GM12872 (cell line): ENCODE measurements around the gene FKBP5.

Experiments
- TF ChIP-seq, protein P1 (sequence below): IDR thresholded peaks from 3 replicates; pipeline ENCODE4 v1.5.1; 2011; ENCODE audit warnings: low read depth, mild to moderate bottlenecking, low read length, moderate library complexity; ENCODE audit not compliant: insufficient read depth

The FKBP5 gene

GRCh38 chr6:35727231-35727934, 38.7 kb upstream of the FKBP5 start:
- TF ChIP-seq, protein P1, sequence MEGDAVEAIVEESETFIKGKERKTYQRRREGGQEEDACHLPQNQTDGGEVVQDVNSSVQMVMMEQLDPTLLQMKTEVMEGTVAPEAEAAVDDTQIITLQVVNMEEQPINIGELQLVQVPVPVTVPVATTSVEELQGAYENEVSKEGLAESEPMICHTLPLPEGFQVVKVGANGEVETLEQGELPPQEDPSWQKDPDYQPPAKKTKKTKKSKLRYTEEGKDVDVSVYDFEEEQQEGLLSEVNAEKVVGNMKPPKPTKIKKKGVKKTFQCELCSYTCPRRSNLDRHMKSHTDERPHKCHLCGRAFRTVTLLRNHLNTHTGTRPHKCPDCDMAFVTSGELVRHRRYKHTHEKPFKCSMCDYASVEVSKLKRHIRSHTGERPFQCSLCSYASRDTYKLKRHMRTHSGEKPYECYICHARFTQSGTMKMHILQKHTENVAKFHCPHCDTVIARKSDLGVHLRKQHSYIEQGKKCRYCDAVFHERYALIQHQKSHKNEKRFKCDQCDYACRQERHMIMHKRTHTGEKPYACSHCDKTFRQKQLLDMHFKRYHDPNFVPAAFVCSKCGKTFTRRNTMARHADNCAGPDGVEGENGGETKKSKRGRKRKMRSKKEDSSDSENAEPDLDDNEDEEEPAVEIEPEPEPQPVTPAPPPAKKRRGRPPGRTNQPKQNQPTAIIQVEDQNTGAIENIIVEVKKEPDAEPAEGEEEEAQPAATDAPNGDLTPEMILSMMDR: no peak

DNA sequence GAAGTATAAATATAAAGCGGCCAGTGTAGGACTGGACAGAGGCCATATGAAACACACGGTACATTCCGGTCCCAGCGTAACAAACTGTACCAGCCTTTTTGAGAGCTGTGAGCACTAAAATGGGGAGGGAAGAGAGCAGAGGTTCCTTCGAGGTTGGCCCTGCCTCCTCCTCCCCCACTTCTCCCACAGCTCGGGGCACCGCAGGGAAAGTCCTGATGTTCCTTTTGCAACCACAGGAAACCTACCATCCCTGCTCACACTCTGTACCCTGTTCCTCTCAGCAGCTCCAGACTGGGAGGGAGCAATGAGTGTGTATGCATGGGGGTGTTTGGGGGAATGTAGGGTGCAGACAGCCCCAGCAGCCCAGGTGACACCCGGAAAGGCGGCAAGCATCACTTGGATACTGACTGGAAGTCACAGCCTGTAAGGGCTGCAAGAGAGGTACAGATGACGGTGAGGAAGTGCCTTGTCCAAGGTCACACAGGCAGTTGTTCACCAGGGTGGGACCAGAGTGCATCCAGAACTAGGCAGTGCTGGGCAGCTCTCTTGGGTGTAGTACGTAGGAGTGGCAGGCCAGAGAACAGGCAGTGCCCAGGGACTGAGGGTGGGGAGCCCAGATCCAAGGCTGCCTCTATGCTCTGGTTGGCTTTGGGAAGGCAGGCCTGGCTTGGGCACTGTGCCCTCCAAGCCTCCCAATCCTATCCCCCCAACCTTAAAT, 37.2 kb upstream of the FKBP5 start:
- TF ChIP-seq, protein P1: no peak

- TF ChIP-seq, protein P1: no peak
These were observed 36.5 kb upstream of the FKBP5 start for GRCh38 chr6:35725081-35725708.

DNA sequence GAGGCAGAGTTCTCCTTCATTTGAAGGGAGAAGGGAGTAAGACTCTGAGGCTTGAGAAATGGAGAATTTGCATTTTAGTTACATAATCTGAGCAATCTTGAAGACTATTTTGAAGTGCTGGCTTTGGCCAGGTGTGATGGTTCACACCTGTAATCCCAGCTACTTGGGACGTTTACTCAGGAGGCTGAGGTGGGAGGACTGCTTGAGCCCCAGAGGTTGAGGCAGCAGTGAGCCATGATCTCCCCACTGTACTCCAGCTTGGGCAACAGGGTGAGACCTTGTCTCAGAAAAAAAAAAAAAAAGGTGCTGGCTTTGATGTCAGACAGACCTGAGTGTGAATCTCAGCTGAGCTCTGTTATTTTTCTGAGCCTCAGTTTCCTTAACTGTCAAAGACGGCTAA, 35.8 kb upstream of the FKBP5 start:
- TF ChIP-seq, protein P1: no peak

GRCh38 chr6:35724059-35724458, 35.3 kb upstream of the FKBP5 start:
- TF ChIP-seq, protein P1: no peak

- TF ChIP-seq, protein P1: no peak
These were observed 34.9 kb upstream of the FKBP5 start for GRCh38 chr6:35723587-35723986.

DNA sequence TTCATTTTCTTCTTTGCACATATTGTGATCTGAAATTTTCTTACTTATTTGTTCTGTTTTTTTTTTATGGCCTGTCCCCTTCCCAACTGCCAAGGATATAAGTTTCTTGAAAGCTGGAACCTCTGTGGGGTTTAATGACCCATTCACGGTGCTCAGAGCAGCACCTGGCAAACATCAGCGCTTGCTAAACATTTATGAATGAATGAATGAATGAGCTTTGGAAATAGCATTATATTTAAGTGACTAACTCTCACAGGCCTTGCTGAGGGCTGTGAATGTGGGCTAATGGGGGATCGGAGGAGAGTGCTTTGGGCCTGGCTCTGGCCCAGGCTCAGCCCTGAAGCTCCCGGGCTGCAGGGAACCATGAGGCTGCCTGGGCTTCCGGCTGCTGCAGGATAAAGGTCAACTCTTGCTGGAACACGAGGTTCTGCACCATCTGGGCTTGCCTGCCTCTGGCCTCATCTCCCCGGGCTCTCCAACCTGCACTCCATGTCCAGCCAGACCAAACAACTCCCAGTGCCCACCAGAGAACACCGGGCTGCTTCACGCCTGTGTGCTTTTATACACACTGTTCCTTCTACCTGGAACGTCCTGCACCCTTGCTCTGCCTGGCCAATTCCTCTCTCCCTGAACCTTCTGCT, 33.5 kb upstream of the FKBP5 start:
- TF ChIP-seq, protein P1: no peak
